ENCODE measurements around the gene PTPRD. TPM values are rescaled to one million over a fixed set of nuclear protein-coding genes. Genes with fewer than 3 reads are reported as not detected.

The PTPRD gene
- total and polyA plus RNA-seq, 10 donors: 0.08 to 11.7 (median 2.9) TPM

DNA sequence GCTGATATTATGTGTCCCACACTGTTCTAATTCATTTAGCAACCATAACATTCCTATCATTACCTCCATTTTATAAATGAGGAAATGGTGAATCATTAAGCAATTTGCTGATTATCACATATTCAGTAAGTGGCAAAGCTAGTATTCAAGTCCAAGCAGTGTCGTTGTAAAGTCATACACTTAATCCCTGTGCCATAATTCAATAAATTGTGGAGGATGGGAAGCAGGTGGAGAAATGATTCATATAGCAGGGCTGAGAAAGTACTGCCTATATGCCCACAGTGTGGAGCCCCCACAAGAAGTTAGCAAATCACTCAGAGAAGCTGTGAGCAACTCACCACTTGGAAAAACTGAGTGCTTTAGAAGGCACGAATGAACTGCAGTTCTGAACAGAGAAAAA is 691.0 kb downstream of the PTPRD start:
- TF ChIP-seq POLR2A (IDR thresholded peaks at IDR 0.05) (no peak), POLR2AphosphoS5 (IDR thresholded peaks at IDR 0.05) (no peak)
- TF ChIP-seq, protein P1, sequence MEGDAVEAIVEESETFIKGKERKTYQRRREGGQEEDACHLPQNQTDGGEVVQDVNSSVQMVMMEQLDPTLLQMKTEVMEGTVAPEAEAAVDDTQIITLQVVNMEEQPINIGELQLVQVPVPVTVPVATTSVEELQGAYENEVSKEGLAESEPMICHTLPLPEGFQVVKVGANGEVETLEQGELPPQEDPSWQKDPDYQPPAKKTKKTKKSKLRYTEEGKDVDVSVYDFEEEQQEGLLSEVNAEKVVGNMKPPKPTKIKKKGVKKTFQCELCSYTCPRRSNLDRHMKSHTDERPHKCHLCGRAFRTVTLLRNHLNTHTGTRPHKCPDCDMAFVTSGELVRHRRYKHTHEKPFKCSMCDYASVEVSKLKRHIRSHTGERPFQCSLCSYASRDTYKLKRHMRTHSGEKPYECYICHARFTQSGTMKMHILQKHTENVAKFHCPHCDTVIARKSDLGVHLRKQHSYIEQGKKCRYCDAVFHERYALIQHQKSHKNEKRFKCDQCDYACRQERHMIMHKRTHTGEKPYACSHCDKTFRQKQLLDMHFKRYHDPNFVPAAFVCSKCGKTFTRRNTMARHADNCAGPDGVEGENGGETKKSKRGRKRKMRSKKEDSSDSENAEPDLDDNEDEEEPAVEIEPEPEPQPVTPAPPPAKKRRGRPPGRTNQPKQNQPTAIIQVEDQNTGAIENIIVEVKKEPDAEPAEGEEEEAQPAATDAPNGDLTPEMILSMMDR (IDR thresholded peaks at IDR 0.05 in 8 of 11, conservative IDR thresholded peaks at IDR 0.05 in 3 of 11): no peak
- 76 to 87% (median 83%) methylated on average over 2 of the region's 2 CpGs for WGBS, 5 donors
- H3K9me3 ChIP-seq: no peaks in the 10 kb centered on the region
- no peaks in the 10 kb centered on the region for H3K4me1 ChIP-seq
- H3K27ac ChIP-seq: no peak overlapping the region
- no peak for DNase-seq
- no peaks in the 10 kb centered on the region for H3K27me3 ChIP-seq (replicated peaks in 1 of 7)
- no peaks in the 10 kb centered on the region for H3K36me3 ChIP-seq
- H3K4me3 ChIP-seq: no peak overlapping the region
- intact Hi-C loops (cut with DNase I; ENCODE audit: low total_unique reads): no loop called here

DNA sequence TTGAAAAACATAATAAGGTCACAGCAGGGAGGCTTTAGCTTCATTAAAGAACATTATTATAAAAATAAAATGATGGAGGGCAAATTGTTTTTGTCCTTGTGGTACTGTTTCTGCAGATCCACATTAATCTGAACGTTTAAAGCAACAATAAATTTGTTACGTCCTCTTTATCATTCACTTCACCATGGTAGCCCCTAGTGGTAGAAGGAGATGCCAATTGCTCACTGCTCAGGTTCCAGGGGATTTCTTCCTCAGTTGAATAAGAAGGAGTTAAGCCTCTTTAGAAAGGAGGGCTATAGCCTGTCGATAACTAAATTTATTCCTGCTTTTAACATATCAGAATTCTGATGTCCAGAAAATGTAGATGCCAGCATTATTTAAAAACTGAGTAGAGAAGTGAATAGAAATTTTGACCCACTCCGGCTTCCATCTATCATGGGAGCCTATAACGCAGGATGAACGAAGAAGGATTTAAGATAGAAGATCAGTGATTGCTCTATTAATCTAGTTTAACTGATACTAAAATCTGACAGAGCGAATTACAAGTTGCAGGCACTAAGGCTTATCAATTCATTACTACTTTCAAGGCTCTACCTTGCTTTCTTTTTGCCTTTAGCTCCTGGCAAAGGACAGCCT is 692.3 kb downstream of the PTPRD start:
- intact Hi-C loops (cut with DNase I; ENCODE audit: low total_unique reads): no loop called here
- Histone ChIP-seq H3K4me3 (no peak overlapping the region), H3K27ac (no peak overlapping the region), H3K36me3 (no peaks in the 10 kb centered on the region), H3K4me1 (no peaks in the 10 kb centered on the region), H3K9me3 (peaks cover 0 to 12% (median 6%) of the 10 kb centered on the region in 8 donors), H3K27me3 (replicated peaks in 1 of 7) (no peaks in the 10 kb centered on the region)
- no peak for DNase-seq
- WGBS, 5 donors: 73 to 85% (median 79%) methylated on average over 7 of the region's 7 CpGs
- TF ChIP-seq POLR2AphosphoS5 (IDR thresholded peaks at IDR 0.05): no peak
- TF ChIP-seq, protein P1 (IDR thresholded peaks at IDR 0.05 in 8 of 11, conservative IDR thresholded peaks at IDR 0.05 in 3 of 11): peak in 1 of 11 experiments; percentile 10

DNA sequence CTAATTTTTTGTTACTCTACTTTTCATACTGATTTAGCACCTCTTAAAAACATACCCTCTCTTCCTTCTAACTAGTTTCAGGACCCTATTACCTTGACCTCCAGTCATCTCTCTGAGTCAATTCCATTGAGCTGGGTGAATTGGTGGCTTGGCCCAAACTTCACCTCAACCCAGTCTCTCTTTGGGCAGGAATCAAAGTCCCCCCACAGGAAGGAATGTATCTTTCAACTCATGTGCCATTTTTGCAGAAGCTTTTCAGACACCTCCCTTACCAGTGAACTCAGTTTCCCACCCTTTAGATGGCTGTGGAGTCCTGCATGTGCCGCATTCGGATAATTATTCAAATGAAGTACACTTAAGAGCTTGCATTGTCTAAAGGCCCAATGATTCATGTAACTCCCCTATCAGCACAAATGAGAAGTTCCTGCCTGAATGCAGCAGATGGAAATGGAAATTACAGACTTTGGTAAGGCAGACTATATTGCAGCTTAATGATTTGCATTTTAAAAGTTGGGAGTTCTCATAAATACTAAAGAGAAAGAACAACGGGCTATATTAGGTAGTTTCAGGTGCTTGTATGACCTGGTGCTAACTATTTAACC is 693.5 kb downstream of the PTPRD start:
- no peak for DNase-seq
- 79 to 90% (median 89%) methylated on average over 3 of the region's 3 CpGs for WGBS, 5 donors
- no peaks in the 10 kb centered on the region for H3K36me3 ChIP-seq
- intact Hi-C loops (cut with DNase I; ENCODE audit: low total_unique reads): no loop called here
- no peaks in the 10 kb centered on the region for H3K4me1 ChIP-seq
- H3K4me3 ChIP-seq: no peak overlapping the region
- no peak for TF ChIP-seq POLR2A (IDR thresholded peaks at IDR 0.05)
- TF ChIP-seq POLR2AphosphoS5 (IDR thresholded peaks at IDR 0.05): no peak
- TF ChIP-seq, protein P1 (IDR thresholded peaks at IDR 0.05 in 8 of 11, conservative IDR thresholded peaks at IDR 0.05 in 3 of 11): no peak
- H3K27ac ChIP-seq: no peak overlapping the region
- H3K27me3 ChIP-seq (replicated peaks in 1 of 7): no peaks in the 10 kb centered on the region
- peaks cover 0 to 23% (median 18%) of the 10 kb centered on the region in 8 donors for H3K9me3 ChIP-seq

DNA sequence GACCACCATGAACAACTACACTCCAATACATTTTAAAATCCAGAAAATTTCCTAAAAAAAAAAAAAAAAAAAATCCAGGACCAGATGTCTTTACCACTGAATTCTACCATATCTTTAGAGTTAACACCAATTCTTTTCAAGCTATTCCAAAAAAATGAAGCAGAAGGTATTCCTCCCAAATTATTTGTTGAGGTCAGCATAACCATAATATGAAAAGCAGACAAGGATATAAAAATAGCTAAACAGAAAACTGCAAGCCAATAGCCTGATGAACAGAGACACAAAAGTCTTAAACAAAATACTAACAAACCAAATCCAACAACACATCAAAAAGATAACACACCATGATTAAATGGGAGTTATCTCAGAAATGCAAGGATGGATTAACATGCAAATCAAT is 695.4 kb downstream of the PTPRD start:
- H3K27me3 ChIP-seq (replicated peaks in 1 of 7): no peaks in the 10 kb centered on the region
- H3K36me3 ChIP-seq: no peaks in the 10 kb centered on the region
- no peak overlapping the region for H3K27ac ChIP-seq
- TF ChIP-seq, protein P1 (IDR thresholded peaks at IDR 0.05 in 8 of 11, conservative IDR thresholded peaks at IDR 0.05 in 3 of 11): no peak
- TF ChIP-seq POLR2A (IDR thresholded peaks at IDR 0.05): no peak
- no peak for TF ChIP-seq POLR2AphosphoS5 (IDR thresholded peaks at IDR 0.05)
- H3K4me1 ChIP-seq: no peaks in the 10 kb centered on the region
- peaks cover 0 to 25% (median 19%) of the 10 kb centered on the region in 8 donors for H3K9me3 ChIP-seq
- H3K4me3 ChIP-seq: no peak overlapping the region
- DNase-seq: no peak
- intact Hi-C loops (cut with DNase I; ENCODE audit: low total_unique reads): no loop called here
